Putamen (tissue), 1 donor: ENCODE data around the gene NIT1.
A peak's percentile ranks its signal among the peaks of the same experiment; 100 is the strongest.
"Not testable (repeated sequence)": the region's sequence is repeated elsewhere in the genome, so short reads cannot be mapped to it uniquely, and the experiment has no call there.

Experiments used
- DNase-seq: peaks from one replicate; pipeline ENCODE4 v3.0.0-alpha.2; 2016; ENCODE audit warnings: low spot score

NIT1 gene

GRCh38 chr1:161113915-161114314 is 4.0 kb upstream of the NIT1 start:
- DNase-seq = no peak

- no peak for DNase-seq
Observed at GRCh38 chr1:161114556-161114955, 3.3 kb upstream of the NIT1 start.

- DNase-seq = no peak
Observed at GRCh38 chr1:161115132-161115711, 2.7 kb upstream of the NIT1 start.

- DNase-seq = not testable (repeated sequence)
Observed at GRCh38 chr1:161115961-161116360, 1.9 kb upstream of the NIT1 start.

GRCh38 chr1:161119092-161119903 is 1.4 kb downstream of the NIT1 start:
- DNase-seq = no peak

GRCh38 chr1:161121042-161121650 is 3.2 kb downstream of the NIT1 start:
- DNase-seq = no peak

GRCh38 chr1:161121834-161122233 is 3.9 kb downstream of the NIT1 start:
- DNase-seq = no peak

- no peak for DNase-seq
Observed at GRCh38 chr1:161122967-161123366, 5.1 kb downstream of the NIT1 start.

- DNase-seq = no peak
Observed at GRCh38 chr1:161127649-161128048, 9.7 kb downstream of the NIT1 start.

- no peak for DNase-seq
Observed at GRCh38 chr1:161128591-161129420, 10.9 kb downstream of the NIT1 start.

GRCh38 chr1:161130266-161130665 is 12.4 kb downstream of the NIT1 start:
- DNase-seq = no peak

- DNase-seq = no peak
Observed at GRCh38 chr1:161131523-161132409, 13.9 kb downstream of the NIT1 start.

- DNase-seq = peak; percentile 98
Observed at GRCh38 chr1:161132410-161133219, 14.7 kb downstream of the NIT1 start, which contains the start of gene DEDD. DEDD (minus strand) TSS chr1:161132667; CDS start chr1:161124462, 8,205 bp downstream.

- DNase-seq = no peak
Observed at GRCh38 chr1:161133220-161133740, 15.4 kb downstream of the NIT1 start.

- DNase-seq = no peak
Observed at GRCh38 chr1:161137881-161138280, 20.0 kb downstream of the NIT1 start.

GRCh38 chr1:161138431-161138830 is 20.5 kb downstream of the NIT1 start:
- no peak for DNase-seq

- no peak for DNase-seq
Observed at GRCh38 chr1:161139766-161140165, 21.9 kb downstream of the NIT1 start.

GRCh38 chr1:161140755-161141400 is 23.0 kb downstream of the NIT1 start:
- DNase-seq = no peak

GRCh38 chr1:161145832-161146231 is 27.9 kb downstream of the NIT1 start:
- DNase-seq = no peak

GRCh38 chr1:161153176-161153575 is 35.3 kb downstream of the NIT1 start:
- DNase-seq = no peak
